Smooth muscle cell of the umbilical artery (primary cell): ENCODE data around the gene CEP85. TPM values are rescaled to one million over a fixed set of nuclear protein-coding genes. Genes with fewer than 3 reads are reported as not detected.

ENCODE experiments used
- total RNA-seq: library from RNA; depleted of rRNA; stranded (reverse); fragments of >200 nt; gene quantifications from 2 replicates; pipeline ENCODE4 v1.2.3, GENCODE V29; 2014

The CEP85 gene, protein sequence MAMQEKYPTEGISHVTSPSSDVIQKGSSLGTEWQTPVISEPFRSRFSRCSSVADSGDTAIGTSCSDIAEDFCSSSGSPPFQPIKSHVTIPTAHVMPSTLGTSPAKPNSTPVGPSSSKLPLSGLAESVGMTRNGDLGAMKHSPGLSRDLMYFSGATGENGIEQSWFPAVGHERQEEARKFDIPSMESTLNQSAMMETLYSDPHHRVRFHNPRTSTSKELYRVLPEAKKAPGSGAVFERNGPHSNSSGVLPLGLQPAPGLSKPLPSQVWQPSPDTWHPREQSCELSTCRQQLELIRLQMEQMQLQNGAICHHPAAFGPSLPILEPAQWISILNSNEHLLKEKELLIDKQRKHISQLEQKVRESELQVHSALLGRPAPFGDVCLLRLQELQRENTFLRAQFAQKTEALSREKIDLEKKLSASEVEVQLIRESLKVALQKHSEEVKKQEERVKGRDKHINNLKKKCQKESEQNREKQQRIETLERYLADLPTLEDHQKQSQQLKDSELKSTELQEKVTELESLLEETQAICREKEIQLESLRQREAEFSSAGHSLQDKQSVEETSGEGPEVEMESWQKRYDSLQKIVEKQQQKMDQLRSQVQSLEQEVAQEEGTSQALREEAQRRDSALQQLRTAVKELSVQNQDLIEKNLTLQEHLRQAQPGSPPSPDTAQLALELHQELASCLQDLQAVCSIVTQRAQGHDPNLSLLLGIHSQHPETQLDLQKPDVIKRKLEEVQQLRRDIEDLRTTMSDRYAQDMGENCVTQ
- 5.6 and 9.9 TPM in 2 replicates for total RNA-seq

DNA sequence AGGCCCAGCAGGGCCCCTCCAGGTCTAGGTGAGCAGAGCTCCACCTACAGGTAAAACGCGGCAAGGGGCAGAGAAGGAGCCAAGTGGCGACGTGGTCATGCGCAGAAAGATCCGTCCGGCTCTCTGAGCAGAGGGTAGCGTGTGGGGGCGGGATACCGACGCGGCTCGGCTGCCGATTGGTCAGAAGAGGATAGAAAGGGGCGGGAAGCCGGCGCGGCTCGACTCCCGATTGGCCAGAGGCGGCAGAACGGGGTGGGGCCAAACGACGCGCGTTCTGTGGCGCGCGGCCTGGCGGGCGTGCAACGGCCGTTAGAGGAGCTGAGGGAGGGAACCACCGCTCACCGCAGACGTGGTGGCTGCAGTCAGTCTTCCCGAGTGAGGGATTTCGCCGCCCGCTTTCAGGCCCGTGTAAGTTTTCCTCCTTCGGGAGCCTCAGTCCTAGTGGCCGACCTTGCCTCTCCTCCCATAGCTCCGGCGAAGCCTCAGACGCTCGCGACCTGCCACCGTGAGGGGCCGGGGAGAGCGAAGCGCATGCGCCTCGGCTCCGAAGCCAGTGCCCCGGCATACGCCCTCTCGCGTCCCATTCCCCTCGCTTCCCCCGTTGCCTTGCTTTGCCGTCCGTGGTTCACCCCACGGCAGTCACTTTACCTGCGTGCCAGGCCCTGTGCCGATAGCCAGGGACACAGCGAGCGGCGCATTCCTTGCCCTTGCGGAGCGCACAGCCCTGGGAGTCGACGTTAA is at the start of gene CEP85:
Gene CEP85 (plus strand): TSS at position 298 of the 741 bp plus-strand sequence. CDS start 5,584 bp downstream, outside the sequence.

DNA sequence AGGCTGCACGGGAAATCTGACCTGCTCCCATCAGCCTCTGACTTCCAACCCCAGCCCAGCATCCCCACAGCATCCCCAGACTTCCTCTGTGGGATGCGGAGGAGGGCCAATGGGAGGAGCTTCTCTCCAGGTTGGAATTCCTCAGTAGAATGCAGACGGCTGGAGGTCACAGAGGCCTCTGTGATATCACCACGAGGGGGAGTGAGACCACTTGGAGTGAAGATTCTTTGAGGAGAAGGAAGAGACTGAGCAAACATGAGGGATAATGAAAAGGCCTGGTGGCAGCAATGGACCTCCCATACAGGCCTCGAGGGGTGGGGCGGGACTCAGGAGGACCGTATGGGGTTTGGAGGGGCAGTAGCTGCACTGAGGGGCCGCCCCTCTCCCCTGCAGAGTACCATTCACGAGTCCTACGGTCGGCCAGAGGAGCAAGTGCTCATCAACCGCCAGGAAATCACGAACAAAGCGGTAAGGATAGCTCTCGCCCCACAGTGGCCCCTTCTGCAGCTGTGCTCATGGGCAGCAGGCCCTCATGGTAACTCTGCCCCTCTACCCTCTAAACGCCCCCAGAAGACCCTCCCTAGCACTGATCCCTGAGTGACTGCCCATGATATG is 43.5 kb upstream of the CEP85 start, which contains the start of gene CATSPER4:
Gene CATSPER4 (plus strand): TSS at position 230 of the 615 bp plus-strand sequence. CDS start 26 bp downstream, at position 256.

DNA sequence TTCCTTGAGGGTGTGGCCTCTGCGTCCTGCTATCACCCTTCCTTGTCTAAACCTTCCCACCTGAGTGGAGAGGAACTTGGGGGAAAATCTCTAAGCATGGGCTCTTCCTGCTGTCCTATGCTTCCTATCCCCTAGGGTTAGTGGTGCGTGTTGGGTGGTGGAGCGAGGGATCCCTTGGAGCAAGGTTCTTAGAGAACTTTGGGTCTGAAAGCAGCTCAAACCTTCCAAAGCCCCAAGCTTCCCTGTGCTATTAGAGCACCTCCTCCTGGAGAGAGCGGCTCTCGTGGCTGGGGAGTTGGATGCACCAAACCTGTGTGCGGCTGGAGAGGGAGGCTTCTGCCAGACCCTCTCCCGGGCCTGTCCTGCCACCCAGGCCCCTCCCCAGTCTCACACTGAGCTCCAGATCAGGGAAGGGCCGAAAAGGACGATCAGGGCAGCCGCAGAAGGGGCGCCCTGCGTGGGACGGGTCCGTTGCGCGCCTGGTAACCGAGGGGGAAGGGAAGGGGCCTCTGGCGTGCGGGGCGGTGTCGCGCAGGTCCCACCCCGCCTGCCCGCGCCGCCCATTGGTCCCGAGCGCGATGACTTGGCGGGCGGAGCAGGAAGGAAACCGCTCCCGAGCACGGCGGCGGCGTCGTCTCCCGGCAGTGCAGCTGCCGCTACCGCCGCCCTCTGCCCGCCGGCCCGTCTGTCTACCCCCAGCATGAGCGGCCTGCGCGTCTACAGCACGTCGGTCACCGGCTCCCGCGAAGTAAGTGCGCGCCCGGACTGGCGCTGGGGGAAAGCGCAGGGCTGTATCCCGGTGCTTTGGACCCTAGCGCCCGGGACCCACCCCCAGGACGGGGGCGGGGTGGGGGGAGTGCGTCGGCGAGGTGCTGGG is 45.7 kb downstream of the CEP85 start, which contains the start of gene SH3BGRL3:
Gene SH3BGRL3 (plus strand): TSS at position 631 of the 877 bp plus-strand sequence. CDS start 70 bp downstream, at position 701.

DNA sequence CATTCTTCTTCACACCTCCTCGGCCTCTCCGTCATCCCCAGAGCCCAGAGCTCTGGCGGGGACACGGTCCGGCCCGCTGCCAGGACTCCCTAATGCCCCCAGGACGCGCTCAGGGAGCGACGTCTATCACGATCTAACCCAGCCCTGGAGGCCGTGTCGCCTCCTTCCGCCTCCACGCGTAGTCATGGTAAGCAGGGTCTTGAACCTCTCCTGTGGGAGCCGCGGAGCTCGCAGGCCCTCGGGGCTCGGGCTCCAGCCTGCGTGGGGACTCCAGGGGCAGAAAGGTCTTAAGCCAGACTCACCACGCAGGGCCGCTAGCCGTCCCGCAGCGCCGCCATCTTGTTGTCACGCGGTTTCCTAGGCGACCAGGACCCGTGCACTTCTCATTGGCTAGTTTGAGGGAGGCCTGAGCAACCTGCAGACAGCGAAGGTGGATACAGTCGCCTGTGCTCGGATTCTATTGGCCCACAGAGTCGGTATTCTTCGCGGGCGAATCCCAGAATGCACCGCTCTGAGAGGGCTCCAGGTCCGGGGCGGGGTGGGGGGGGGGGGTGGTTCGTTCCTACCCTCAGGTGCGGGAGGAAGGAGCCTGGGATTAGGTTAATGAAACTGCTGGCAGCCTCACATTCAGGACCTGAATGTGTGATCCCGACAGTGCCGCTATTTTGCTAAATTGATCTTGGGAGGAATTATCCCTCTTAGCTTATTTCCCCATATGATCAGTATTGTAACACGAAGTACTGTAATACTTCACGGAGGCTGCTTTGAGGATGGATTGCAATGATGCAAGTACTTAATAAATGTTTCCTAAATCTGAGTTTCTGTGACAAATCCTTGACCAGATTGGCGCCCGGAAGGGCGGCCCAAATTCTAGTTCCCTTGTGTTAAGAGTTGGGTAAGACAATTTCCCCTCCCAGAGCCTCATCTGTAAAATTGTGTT is 72.6 kb downstream of the CEP85 start, which contains the start of gene UBXN11:
Gene UBXN11 (minus strand): TSS at position 347 of the 940 bp plus-strand sequence. CDS start 3,753 bp downstream, outside the sequence.

DNA sequence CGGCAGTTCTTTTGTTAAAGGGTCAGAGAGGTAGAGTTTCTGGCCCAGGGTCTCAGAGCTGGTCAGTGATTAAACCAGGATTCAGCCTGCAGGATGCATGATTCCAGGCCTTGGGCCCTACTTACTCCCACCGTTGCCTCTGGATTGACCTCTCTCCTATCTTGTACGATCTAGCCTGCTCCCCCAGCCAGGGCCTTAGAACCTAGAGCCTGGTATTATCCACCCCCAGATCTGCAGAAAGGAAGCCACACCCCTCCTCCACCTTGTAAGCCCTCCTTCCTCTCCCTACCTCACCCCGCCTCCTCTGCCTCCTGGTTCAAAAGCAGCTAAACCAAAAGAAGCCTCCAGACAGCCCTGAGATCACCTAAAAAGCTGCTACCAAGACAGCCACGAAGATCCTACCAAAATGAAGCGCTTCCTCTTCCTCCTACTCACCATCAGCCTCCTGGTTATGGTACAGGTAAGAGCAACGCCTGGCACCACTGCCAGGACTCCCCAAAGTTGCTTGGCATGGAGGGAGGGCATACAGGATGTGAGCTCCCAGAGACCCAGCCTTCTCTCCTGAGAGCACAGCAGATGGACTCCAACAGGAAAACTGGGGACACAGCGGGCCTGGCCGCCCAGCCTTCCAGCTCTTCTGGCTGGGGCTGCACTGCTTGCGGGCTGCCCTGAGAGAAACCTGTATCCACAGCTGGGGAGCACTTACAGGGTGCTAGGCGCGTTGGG is 83.8 kb downstream of the CEP85 start, which contains the start of gene CD52:
Gene CD52 (plus strand): TSS at position 347 of the 726 bp plus-strand sequence. CDS start 60 bp downstream, at position 407.

Other genes with a start within 250 kb of the CEP85 start
- gene PAFAH2, start 236.1 kb upstream of the CEP85 start, total RNA-seq, result 8.3 and 11.7 TPM in 2 replicates
- gene EXTL1, start 212.4 kb upstream of the CEP85 start, total RNA-seq, result 0.30 and 1.4 TPM in 2 replicates
- gene SLC30A2, start 188.1 kb upstream of the CEP85 start, total RNA-seq, result not detected in 2 replicates
- gene TRIM63, start 166.6 kb upstream of the CEP85 start, total RNA-seq, result not detected in 2 replicates
- gene PDIK1L, start 122.4 kb upstream of the CEP85 start, total RNA-seq, result 3.6 and 4.8 TPM in 2 replicates
- not detected in 2 replicates for gene FAM110D, start 75.1 kb upstream of the CEP85 start, total RNA-seq
- gene C1orf232, start 65.2 kb upstream of the CEP85 start, total RNA-seq, result not detected in 2 replicates
- 9.7 and 14.8 TPM in 2 replicates for gene ZNF593, start 64.3 kb upstream of the CEP85 start, total RNA-seq
- not detected in 2 replicates for gene ZNF593OS, start 62.4 kb upstream of the CEP85 start, total RNA-seq
- gene CNKSR1, start 56.7 kb upstream of the CEP85 start, total RNA-seq, result 0.30 and 0.74 TPM in 2 replicates
- not detected in 2 replicates for gene CATSPER4, start 43.6 kb upstream of the CEP85 start, total RNA-seq
- 20.5 and 55.5 TPM in 2 replicates for gene SH3BGRL3, start 45.9 kb downstream of the CEP85 start, total RNA-seq
- 3.0 TPM in 2 replicates for gene UBXN11, start 72.4 kb downstream of the CEP85 start, total RNA-seq
- gene CD52, start 83.8 kb downstream of the CEP85 start, total RNA-seq, result not detected in 2 replicates
- not detected in 2 replicates for gene CRYBG2, start 119.9 kb downstream of the CEP85 start, total RNA-seq
- not detected in 2 replicates for gene ZNF683, start 138.6 kb downstream of the CEP85 start, total RNA-seq
- gene LIN28A, start 176.6 kb downstream of the CEP85 start, total RNA-seq, result not detected in 2 replicates
- gene DHDDS, start 198.1 kb downstream of the CEP85 start, total RNA-seq, result 62.1 and 97.0 TPM in 2 replicates
- gene HMGN2, start 238.2 kb downstream of the CEP85 start, total RNA-seq, result 124 and 138 TPM in 2 replicates